Measurements from ENCODE around the gene EPS8L3.
A peak's percentile ranks its signal among the peaks of the same experiment; 100 is the strongest.
"Not testable (repeated sequence)": the region's sequence is repeated elsewhere in the genome, so short reads cannot be mapped to it uniquely, and the experiment has no call there.

Gene EPS8L3

GRCh38 chr1:109733236-109733870, 30.4 kb downstream of the EPS8L3 start:
- DNase-seq (ENCODE audit: low read depth): no peak

GRCh38 chr1:109732390-109732881, 31.3 kb downstream of the EPS8L3 start:
- no peak for DNase-seq (ENCODE audit: low read depth)

GRCh38 chr1:109730666-109731065, 33.1 kb downstream of the EPS8L3 start:
- DNase-seq (ENCODE audit: low read depth): no peak

GRCh38 chr1:109728870-109729269, 34.9 kb downstream of the EPS8L3 start:
- no peak for DNase-seq (ENCODE audit: low read depth)

GRCh38 chr1:109726728-109727373, 36.9 kb downstream of the EPS8L3 start:
- no peak for DNase-seq (ENCODE audit: low read depth)

GRCh38 chr1:109726007-109726406, 37.7 kb downstream of the EPS8L3 start:
- DNase-seq (ENCODE audit: low read depth): no peak

GRCh38 chr1:109725510-109725909, 38.2 kb downstream of the EPS8L3 start:
- DNase-seq (ENCODE audit: low read depth): no peak

- DNase-seq (ENCODE audit: low read depth): no peak
Observed at GRCh38 chr1:109724933-109725332, 38.8 kb downstream of the EPS8L3 start.

- DNase-seq (ENCODE audit: low read depth): no peak
Observed at GRCh38 chr1:109722908-109723691, 40.6 kb downstream of the EPS8L3 start.

GRCh38 chr1:109721971-109722370, 41.8 kb downstream of the EPS8L3 start:
- DNase-seq (ENCODE audit: low read depth): no peak

GRCh38 chr1:109721042-109721441, 42.7 kb downstream of the EPS8L3 start:
- DNase-seq (ENCODE audit: low read depth): peak; percentile 80

GRCh38 chr1:109719337-109719837, 44.3 kb downstream of the EPS8L3 start:
- DNase-seq (ENCODE audit: low read depth): peak; percentile 50

- peak; percentile 49 for DNase-seq (ENCODE audit: low read depth)
Observed at GRCh38 chr1:109718495-109718894, 45.2 kb downstream of the EPS8L3 start.

GRCh38 chr1:109717729-109718128, 46.0 kb downstream of the EPS8L3 start:
- DNase-seq (ENCODE audit: low read depth): no peak

- no peak for DNase-seq (ENCODE audit: low read depth)
Observed at GRCh38 chr1:109716570-109717090, 47.1 kb downstream of the EPS8L3 start.

GRCh38 chr1:109716121-109716520, 47.6 kb downstream of the EPS8L3 start:
- no peak for DNase-seq (ENCODE audit: low read depth)

- no peak for DNase-seq (ENCODE audit: low read depth)
Observed at GRCh38 chr1:109714661-109715372, 48.9 kb downstream of the EPS8L3 start.

GRCh38 chr1:109713636-109714035, 50.1 kb downstream of the EPS8L3 start:
- no peak for DNase-seq (ENCODE audit: low read depth)

GRCh38 chr1:109712321-109712864, 51.3 kb downstream of the EPS8L3 start:
- no peak for DNase-seq (ENCODE audit: low read depth)

GRCh38 chr1:109711593-109712320, 52.0 kb downstream of the EPS8L3 start, which contains the start of gene GSTM5:
TSS of gene GSTM5 (plus strand) at chr1:109712251. CDS start at chr1:109712313, 62 bp downstream.
- not testable (repeated sequence) for DNase-seq (ENCODE audit: low read depth)

- not testable (repeated sequence) for DNase-seq (ENCODE audit: low read depth)
Observed at GRCh38 chr1:109709822-109710221, 53.9 kb downstream of the EPS8L3 start.
